H1 (cell line): ENCODE results near the gene TFDP1. TPM values are rescaled to one million over a fixed set of nuclear protein-coding genes. Genes with fewer than 3 reads are reported as not detected.

Experiments
- CTCF ChIA-PET: fragments of 300-600 bp; sonication (Branson Sonifier 250); formaldehyde crosslinking; loops from one replicate; lab custom pipeline; 2021; ENCODE audit not compliant: partially characterized antibody; lab: Charles Lee
- POLR2A ChIA-PET: fragments of 300-600 bp; sonication (Branson Sonifier 250); formaldehyde crosslinking; loops from one replicate; lab custom pipeline; 2021; ENCODE audit warnings: inconsistent platforms; ENCODE audit not compliant: partially characterized antibody; lab: Charles Lee
- DNase-seq, 2 experiments: peaks; one replicate each; pipeline versions ENCODE4 v3.0.0 to v3.0.0-alpha.2; 2010 to 2022; ENCODE audit warnings: low spot score in 2 of 2, low read depth in 1 of 2, mixed read lengths in 1 of 2
- FAIRE-seq: peaks from 2 replicates; lab custom pipeline; 2011; peaks lifted over from hg19 to GRCh38; lab: Jason Lieb, UNC
- H2AFZ ChIP-seq: 2 replicates; pipeline ENCODE4 v1.8.1; 2012; ENCODE audit warnings: low read length, inconsistent platforms
- H2AK5ac ChIP-seq: 2 replicates; pipeline ENCODE4 v1.6.1; 2013; ENCODE audit warnings: low read depth, low read length
- H2BK120ac ChIP-seq: replicated peaks from 2 replicates; pipeline ENCODE3; 2013; ENCODE audit warnings: low read depth, low read length, inconsistent platforms
- H2BK12ac ChIP-seq: 2 replicates; pipeline ENCODE4 v1.6.1; 2013; ENCODE audit warnings: low read depth, low read length
- H2BK15ac ChIP-seq: 2 replicates; pipeline ENCODE4 v1.6.1; 2013; ENCODE audit warnings: low read length
- H2BK20ac ChIP-seq: 2 replicates; pipeline ENCODE4 v1.6.1; 2013; ENCODE audit warnings: low read length
- H2BK5ac ChIP-seq: 2 replicates; pipeline ENCODE4 v1.6.1; 2013; ENCODE audit warnings: low read depth, low read length
- H3K14ac ChIP-seq: 2 replicates; pipeline ENCODE4 v1.6.1; 2013; ENCODE audit warnings: inconsistent platforms; ENCODE audit not compliant: insufficient read length
- H3K18ac ChIP-seq: 2 replicates; pipeline ENCODE4 v1.6.1; 2013; ENCODE audit warnings: low read length; ENCODE audit errors: extremely low read depth
- H3K23ac ChIP-seq: 2 replicates; pipeline ENCODE4 v1.6.1; 2013; ENCODE audit warnings: inconsistent platforms; ENCODE audit not compliant: insufficient read length
- H3K23me2 ChIP-seq: 2 replicates; pipeline ENCODE4 v1.6.1; 2013; ENCODE audit warnings: low read depth, low read length
- H3K27ac ChIP-seq: 2 replicates; pipeline ENCODE4 v1.6.1; 2011; ENCODE audit warnings: low read depth, low read length, inconsistent platforms
- H3K27me3 ChIP-seq, 4 experiments: replicated peaks in 1 of 4; 1 replicate in 1 of 4; 2 replicates in 3 of 4; pipeline versions ENCODE4 v1.6.1 to v1.8.1; 2011 to 2013; ENCODE audit warnings: low read length in 3 of 4, mild to moderate bottlenecking in 3 of 4, inconsistent platforms in 2 of 4, mixed read lengths in 2 of 4, moderate library complexity in 1 of 4; ENCODE audit not compliant: control insufficient read depth in 3 of 4, insufficient read depth in 3 of 4; ENCODE audit errors: extremely low read depth in 1 of 4
- H3K36me3 ChIP-seq, 4 experiments: 2 replicates each; pipeline versions ENCODE4 v1.6.1 to v1.8.1; 2011 to 2013; ENCODE audit warnings: mild to moderate bottlenecking in 4 of 4, low read length in 3 of 4, moderate library complexity in 2 of 4, control low read depth in 1 of 4, inconsistent platforms in 1 of 4; ENCODE audit not compliant: insufficient read depth in 4 of 4, control insufficient read depth in 2 of 4
- H3K4ac ChIP-seq: replicated peaks from 2 replicates; pipeline ENCODE3; 2013; ENCODE audit warnings: low read length, low read depth, mixed read lengths, inconsistent platforms; ENCODE audit not compliant: insufficient read length
- H3K4me1 ChIP-seq, 4 experiments: replicated peaks in 1 of 4; 1 replicate in 1 of 4; 2 replicates in 3 of 4; pipeline versions ENCODE4 v1.6.1 to v1.8.1; 2011 to 2013; ENCODE audit warnings: low read length in 3 of 4, inconsistent platforms in 2 of 4, mixed read lengths in 1 of 4; ENCODE audit not compliant: insufficient read depth in 4 of 4, control insufficient read depth in 3 of 4
- H3K4me2 ChIP-seq, 2 experiments: 2 replicates each; pipeline versions ENCODE4 v1.6.1 to v1.8.1; 2011 to 2013; ENCODE audit warnings: low read depth in 2 of 2, low read length in 2 of 2, control low read depth in 1 of 2, inconsistent platforms in 1 of 2, mild to moderate bottlenecking in 1 of 2; ENCODE audit not compliant: insufficient read depth in 1 of 2
- H3K4me3 ChIP-seq, 4 experiments: fragments of 200-600, 300-600 bp in 1 of 4; sonication (generic), shearing (Covaris generic), sonication (Bioruptor Twin) in 1 of 4; 2 replicates each; pipeline versions ENCODE4 v1.5.1 to v1.8.1; 2011 to 2016; ENCODE audit warnings: low read length in 4 of 4, low read depth in 3 of 4, control low read depth in 2 of 4, inconsistent platforms in 2 of 4, mild to moderate bottlenecking in 2 of 4, mixed read lengths in 1 of 4, moderate library complexity in 1 of 4; ENCODE audit not compliant: insufficient read depth in 2 of 4; ENCODE audit errors: extremely low read depth in 1 of 4
- H3K56ac ChIP-seq: replicated peaks from 2 replicates; pipeline ENCODE3; 2013; ENCODE audit warnings: low read depth, mild to moderate bottlenecking, mixed read lengths, low read length, inconsistent platforms; ENCODE audit not compliant: insufficient read length
- H3K79me1 ChIP-seq: 2 replicates; pipeline ENCODE4 v1.6.1; 2013; ENCODE audit warnings: low read depth, low read length, control low read depth
- H3K79me2 ChIP-seq, 2 experiments: 2 replicates each; pipeline versions ENCODE4 v1.6.1 to v1.8.1; 2012 to 2013; ENCODE audit warnings: low read length in 2 of 2, mild to moderate bottlenecking in 2 of 2, inconsistent platforms in 1 of 2; ENCODE audit not compliant: insufficient read depth in 2 of 2, control insufficient read depth in 1 of 2
- H3K9ac ChIP-seq, 4 experiments: replicated peaks in 1 of 4; 1 replicate in 1 of 4; 2 replicates in 3 of 4; pipeline versions ENCODE4 v1.6.1 to v1.8.1; 2011 to 2013; ENCODE audit warnings: low read depth in 3 of 4, low read length in 3 of 4, control low read depth in 2 of 4, mild to moderate bottlenecking in 2 of 4, moderate library complexity in 2 of 4, inconsistent platforms in 1 of 4; ENCODE audit errors: extremely low read depth in 1 of 4
- H3K9me3 ChIP-seq, 2 experiments: 2 replicates each; pipeline versions ENCODE4 v1.6.1 to v1.8.1; 2012 to 2013; ENCODE audit warnings: mild to moderate bottlenecking in 2 of 2, moderate library complexity in 2 of 2, control low read depth in 1 of 2, inconsistent platforms in 1 of 2, low read depth in 1 of 2, low read length in 1 of 2, mixed read lengths in 1 of 2; ENCODE audit not compliant: insufficient read depth in 2 of 2
- H4K20me1 ChIP-seq, 2 experiments: replicated peaks in 1 of 2; 2 replicates each; pipeline versions ENCODE3 to v1.8.1; 2011 to 2013; ENCODE audit warnings: inconsistent platforms in 2 of 2, low read length in 2 of 2, mild to moderate bottlenecking in 1 of 2; ENCODE audit not compliant: insufficient read depth in 2 of 2, control insufficient read depth in 1 of 2
- H4K5ac ChIP-seq: 2 replicates; pipeline ENCODE4 v1.6.1; 2013; ENCODE audit warnings: low read length, low read depth, mixed read lengths, inconsistent platforms; ENCODE audit not compliant: insufficient read length
- H4K8ac ChIP-seq: 2 replicates; pipeline ENCODE4 v1.8.0; 2013; ENCODE audit warnings: mild to moderate bottlenecking, moderate library complexity, low read length, inconsistent platforms; ENCODE audit not compliant: insufficient read depth; ENCODE audit errors: extremely low read depth
- H4K91ac ChIP-seq: replicated peaks from 2 replicates; pipeline ENCODE3; 2013; ENCODE audit warnings: low read length, mixed read lengths, inconsistent platforms; ENCODE audit not compliant: insufficient read length
- CEBPB ChIP-seq: IDR thresholded peaks from 2 replicates; pipeline ENCODE4 v1.6.1; 2012; ENCODE audit warnings: low read depth, low read length
- CTCF ChIP-seq, 3 experiments: IDR thresholded peaks; 1 replicate in 2 of 3; 2 replicates in 1 of 3; pipeline versions ENCODE4 v1.5.1 to v1.6.1; 2011; ENCODE audit warnings: low read length in 3 of 3, mild to moderate bottlenecking in 3 of 3, inconsistent platforms in 2 of 3, low read depth in 1 of 3, moderate library complexity in 1 of 3; ENCODE audit not compliant: insufficient read depth in 1 of 3; ENCODE audit errors: control extremely low read depth in 1 of 3
- E2F6 ChIP-seq: IDR thresholded peaks from 2 replicates; pipeline ENCODE4 v1.6.1; 2012; ENCODE audit warnings: inconsistent platforms
- EGR1 ChIP-seq: IDR thresholded peaks from 2 replicates; pipeline ENCODE4 v1.6.1; 2011; ENCODE audit warnings: low read depth, low read length, borderline replicate concordance
- NANOG ChIP-seq: IDR thresholded peaks from 2 replicates; pipeline ENCODE4 v1.6.1; 2011; ENCODE audit warnings: low read length, low read depth, mild to moderate bottlenecking, inconsistent platforms; ENCODE audit not compliant: insufficient read depth, poor library complexity, severe bottlenecking
- RBBP5 ChIP-seq: IDR thresholded peaks from 2 replicates; pipeline ENCODE4 v1.7.1; 2012; ENCODE audit warnings: low read depth, mild to moderate bottlenecking, inconsistent platforms, low read length, moderate library complexity, borderline replicate concordance
- WGBS, 2 experiments: shearing (Covaris generic) in 1 of 2; methylation state at CpG; one replicate each; pipeline versions ENCODE4 v1.1.6 to v1.1.7; 2013 to 2015; ENCODE audit warnings: low lambda C conversion rate in 2 of 2, mixed read lengths in 2 of 2, inconsistent platforms in 1 of 2, low coverage in 1 of 2, missing lambda C conversion rate in 1 of 2; ENCODE audit not compliant: insufficient replicate concordance in 2 of 2, insufficient coverage in 1 of 2, insufficient read length in 1 of 2; ENCODE audit errors: extremely low coverage in 1 of 2, missing lambda C conversion rate in 1 of 2; 5-methylcytosine and 5-hydroxymethylcytosine counted together
- polyA plus RNA-seq, 7 experiments: library from polyadenylated mRNA; depleted of rRNA in 3 of 7; stranded (reverse) in 5 of 7; unstranded in 2 of 7; fragments of >200 nt in 5 of 7; fragments of 200-250 nt in 2 of 7; gene quantifications; 1 replicate in 5 of 7; 2 replicates in 1 of 7; 4 replicates in 1 of 7; pipeline versions ENCODE4 v1.2.1 to v1.2.3, GENCODE V29; 2011 to 2013; ENCODE audit warnings: missing spikeins in 2 of 7, mixed read lengths in 2 of 7
- total RNA-seq: library from RNA; stranded (reverse); fragmentation: NEBNext Ultra II Directional; extraction: Animal tissue kit (Norgen Biotek cat#: 25700); gene quantifications from 2 replicates; pipeline ENCODE4 v1.2.1, GENCODE V29; 2021

TFDP1 gene
- total and polyA plus RNA-seq, 2 of the 8 experiments (the other 6 are each of a cell fraction or from before 2014, with no cell fraction given): 43.6 to 81.9 TPM

- H3K9me3 ChIP-seq: no peaks in the 10 kb centered on the region
- H3K4me1 ChIP-seq: peaks cover 0 to 2% (median 0%) of the 10 kb centered on the region in 4 experiments; a peak in 2 of 7 replicates
- H3K27me3 ChIP-seq: no peaks in the 10 kb centered on the region
- WGBS, 2 experiments: 90% methylated on average over 24 of the region's 24 CpGs; no CpG with 5 or more reads in 1 of the 2 experiments
- no peak overlapping the region for H4K5ac ChIP-seq
- no peak overlapping the region for H2BK120ac ChIP-seq
- no peak overlapping the region for H3K4me2 ChIP-seq
- no peak overlapping the region for H2BK15ac ChIP-seq
- H3K79me1 ChIP-seq: no peaks in the 10 kb centered on the region
- no peak for FAIRE-seq
- H2BK12ac ChIP-seq: no peak overlapping the region
- POLR2A ChIA-PET: no interaction called here
- TF ChIP-seq CTCF (IDR thresholded peaks at IDR 0.05; ENCODE audit: control extremely low read depth in 1 of 3, insufficient read depth in 1 of 3, low read depth in 1 of 3, low read length in 3 of 3): no peak
- no peak for TF ChIP-seq EGR1
- TF ChIP-seq NANOG: no peak
- TF ChIP-seq E2F6: no peak
- TF ChIP-seq RBBP5: no peak
- TF ChIP-seq CEBPB: no peak
- TF ChIP-seq, all 59 proteins: peak for 0
- Histone ChIP-seq H3K79me2 (no peaks in the 10 kb centered on the region), H4K20me1 (peaks cover 0 to 5% of the 10 kb centered on the region in 2 experiments), H3K18ac (no peak overlapping the region), H3K4ac (no peak overlapping the region), H3K27ac (no peak overlapping the region; the same call in 1 of the 2 replicates), H3K4me3 (no peak overlapping the region), H3K36me3 (no peaks in the 10 kb centered on the region; a peak in 1 of 8 replicates), H2BK20ac (no peak overlapping the region), H2AK5ac (no peak overlapping the region), H3K23me2 (peaks cover 5% of the 10 kb centered on the region; the same call in 1 of the 2 replicates), H3K56ac (no peak overlapping the region), H4K91ac (no peak overlapping the region), H2BK5ac (no peak overlapping the region), H3K14ac (no peak overlapping the region), H3K23ac (no peak overlapping the region), H2AFZ (no peak overlapping the region), H3K9ac (no peak overlapping the region), H4K8ac (no peak overlapping the region)
- CTCF ChIA-PET: interaction anchor here (2.0 to 3.7 kb wide), 2 partner anchors 55 to 279 kb away, joined by 6 to 19 read pairs; no protein-coding TSS in a partner anchor
- DNase-seq: no peak
Observed at GRCh38 chr13:113668491-113668971, 84.0 kb downstream of the TFDP1 start.
